Mesendoderm (in vitro differentiated cells): ENCODE data around the gene NGEF.
"Not testable (repeated sequence)": the region's sequence is repeated elsewhere in the genome, so short reads cannot be mapped to it uniquely, and the experiment has no call there.

Source experiments
- DNase-seq: peaks from one replicate; pipeline ENCODE4 v3.0.0; 2013
- H2AK5ac ChIP-seq: 2 replicates; pipeline ENCODE4 v1.6.1; 2013; ENCODE audit warnings: low read length, inconsistent platforms
- H2BK120ac ChIP-seq: 2 replicates; pipeline ENCODE4 v1.6.1; 2013; ENCODE audit warnings: low read depth, mild to moderate bottlenecking, low read length, moderate library complexity, mixed read lengths
- H2BK15ac ChIP-seq: replicated peaks from 2 replicates; pipeline ENCODE4 v1.6.1; 2013; ENCODE audit warnings: low read depth, mild to moderate bottlenecking, moderate library complexity
- H2BK5ac ChIP-seq: 2 replicates; pipeline ENCODE4 v1.6.1; 2013; ENCODE audit warnings: low read length, inconsistent platforms
- H3K18ac ChIP-seq: 2 replicates; pipeline ENCODE4 v1.6.1; 2013; ENCODE audit warnings: mild to moderate bottlenecking, low read length, mixed read lengths
- H3K23ac ChIP-seq: one replicate; pipeline ENCODE4 v1.6.1; 2013; ENCODE audit warnings: low read length
- H3K27ac ChIP-seq: 2 replicates; pipeline ENCODE4 v1.5.1; 2013; ENCODE audit warnings: low read depth, mild to moderate bottlenecking, inconsistent platforms, low read length, moderate library complexity
- H3K27me3 ChIP-seq: 2 replicates; pipeline ENCODE4 v1.6.1; 2013; ENCODE audit warnings: low read length, control low read depth, mild to moderate bottlenecking, inconsistent platforms; ENCODE audit not compliant: insufficient read depth, poor library complexity
- H3K36me3 ChIP-seq: 2 replicates; pipeline ENCODE4 v1.6.1; 2013; ENCODE audit warnings: low read length, inconsistent platforms; ENCODE audit not compliant: control insufficient read depth, insufficient read depth
- H3K4ac ChIP-seq: one replicate; pipeline ENCODE4 v1.6.1; 2013; ENCODE audit warnings: low read depth, mild to moderate bottlenecking, low read length, moderate library complexity
- H3K4me1 ChIP-seq: 2 replicates; pipeline ENCODE4 v1.6.1; 2013; ENCODE audit warnings: low read depth, low read length, inconsistent platforms; ENCODE audit not compliant: control insufficient read depth
- H3K4me2 ChIP-seq: 2 replicates; pipeline ENCODE4 v1.6.1; 2013; ENCODE audit warnings: low read length
- H3K4me3 ChIP-seq: 2 replicates; pipeline ENCODE4 v1.5.1; 2013; ENCODE audit warnings: mild to moderate bottlenecking, low read length
- H3K56ac ChIP-seq: one replicate; pipeline ENCODE4 v1.6.1; 2013; ENCODE audit warnings: low read length
- H3K79me1 ChIP-seq: 2 replicates; pipeline ENCODE4 v1.6.1; 2013; ENCODE audit warnings: low read length, inconsistent platforms
- H3K79me2 ChIP-seq: 2 replicates; pipeline ENCODE4 v1.6.1; 2013; ENCODE audit warnings: mild to moderate bottlenecking, low read length; ENCODE audit not compliant: control insufficient read depth, insufficient read depth
- H3K9ac ChIP-seq: 2 replicates; pipeline ENCODE4 v1.6.1; 2013; ENCODE audit warnings: low read length, inconsistent platforms
- H4K5ac ChIP-seq: one replicate; pipeline ENCODE4 v1.6.1; 2013; ENCODE audit warnings: low read length
- H4K8ac ChIP-seq: one replicate; pipeline ENCODE4 v1.6.1; 2013; ENCODE audit warnings: low read depth, mild to moderate bottlenecking, control low read depth, low read length, moderate library complexity
- WGBS: extraction: QIAGEN DNeasy Blood & Tissue Kit; methylation state at CpG from one replicate; pipeline ENCODE4 v1.1.7; 2013; ENCODE audit warnings: low lambda C conversion rate, missing lambda C conversion rate; ENCODE audit not compliant: insufficient coverage; ENCODE audit errors: extremely low coverage; 5-methylcytosine and 5-hydroxymethylcytosine counted together

Gene NGEF

DNA sequence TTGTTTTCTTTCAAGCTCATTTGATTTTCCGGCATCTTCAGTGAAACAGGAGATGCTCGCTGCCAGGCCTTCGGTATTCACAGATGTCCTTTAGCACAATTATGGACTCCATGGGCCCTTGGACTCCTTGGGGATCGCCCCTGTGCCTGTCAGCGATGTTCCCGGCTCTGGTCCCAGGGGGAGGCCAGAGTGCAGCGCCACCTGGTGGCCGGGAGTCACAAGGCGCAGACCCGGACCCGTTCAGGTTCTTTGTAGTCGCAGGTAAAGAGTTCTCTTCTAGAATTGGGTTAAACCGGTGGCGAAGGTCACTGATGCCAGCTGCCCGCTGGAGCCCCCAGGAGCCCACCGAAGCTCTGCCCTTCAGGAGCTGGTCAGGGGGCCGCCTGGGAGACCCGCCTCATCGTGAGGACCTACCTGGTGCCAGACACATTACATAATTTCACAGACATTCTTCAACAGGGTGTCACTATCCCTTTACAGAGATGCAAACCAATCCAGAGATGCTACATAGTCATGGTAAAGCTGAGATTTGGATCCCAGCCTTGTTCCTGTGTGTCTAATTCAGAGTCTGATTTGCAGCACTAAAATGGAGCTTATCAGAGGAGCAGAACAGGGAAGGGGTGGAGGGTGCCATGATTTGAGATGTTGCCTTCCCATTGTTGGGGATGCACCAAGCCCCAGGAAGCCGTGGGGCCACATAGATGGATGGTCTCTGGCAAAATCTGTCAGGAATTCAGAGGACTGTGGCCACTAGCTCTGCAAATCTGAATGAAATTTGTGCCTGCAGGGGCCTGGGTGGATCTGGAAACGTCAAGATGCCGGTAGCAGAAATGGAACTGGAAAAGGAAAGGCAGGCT, 41.1 kb upstream of the NGEF start:
- H3K4me2 ChIP-seq, result no peak overlapping the region
- H4K5ac ChIP-seq, result no peak overlapping the region
- no peaks in the 10 kb centered on the region for H3K79me2 ChIP-seq
- DNase-seq, result peak; percentile 71
- no peaks in the 10 kb centered on the region for H3K79me1 ChIP-seq
- H3K27me3 ChIP-seq, result no peaks in the 10 kb centered on the region
- no peak overlapping the region for H2AK5ac ChIP-seq
- no peaks in the 10 kb centered on the region for H3K36me3 ChIP-seq
- H3K23ac ChIP-seq, result no peak overlapping the region
- H3K9ac ChIP-seq, result no peak overlapping the region
- no peak overlapping the region for H3K4ac ChIP-seq
- no peak overlapping the region for H2BK5ac ChIP-seq
- no peak overlapping the region for H2BK120ac ChIP-seq
- WGBS, result no CpG with 5 or more reads among the region's 22 CpGs
- no peak overlapping the region for H3K18ac ChIP-seq
- H3K4me1 ChIP-seq, result no peaks in the 10 kb centered on the region
- no peak overlapping the region for H3K56ac ChIP-seq
- H4K8ac ChIP-seq, result no peak overlapping the region
- no peak overlapping the region for H3K4me3 ChIP-seq
- no peak overlapping the region for H3K27ac ChIP-seq
- H2BK15ac ChIP-seq, result no peak overlapping the region

GRCh38 chr2:233052517-233052916, 39.5 kb upstream of the NGEF start:
- H3K79me1 ChIP-seq, H3K4ac ChIP-seq, H3K79me2 ChIP-seq, H4K8ac ChIP-seq, H3K36me3 ChIP-seq, H3K4me3 ChIP-seq, H3K4me2 ChIP-seq, H3K56ac ChIP-seq, H2BK15ac ChIP-seq, H3K9ac ChIP-seq, DNase-seq, H3K4me1 ChIP-seq, H3K23ac ChIP-seq, H3K27me3 ChIP-seq, H2BK5ac ChIP-seq, H4K5ac ChIP-seq, H3K27ac ChIP-seq, H2AK5ac ChIP-seq, H3K18ac ChIP-seq, H2BK120ac ChIP-seq: not testable (repeated sequence)
- no CpG with 5 or more reads among the region's 4 CpGs for WGBS

DNA sequence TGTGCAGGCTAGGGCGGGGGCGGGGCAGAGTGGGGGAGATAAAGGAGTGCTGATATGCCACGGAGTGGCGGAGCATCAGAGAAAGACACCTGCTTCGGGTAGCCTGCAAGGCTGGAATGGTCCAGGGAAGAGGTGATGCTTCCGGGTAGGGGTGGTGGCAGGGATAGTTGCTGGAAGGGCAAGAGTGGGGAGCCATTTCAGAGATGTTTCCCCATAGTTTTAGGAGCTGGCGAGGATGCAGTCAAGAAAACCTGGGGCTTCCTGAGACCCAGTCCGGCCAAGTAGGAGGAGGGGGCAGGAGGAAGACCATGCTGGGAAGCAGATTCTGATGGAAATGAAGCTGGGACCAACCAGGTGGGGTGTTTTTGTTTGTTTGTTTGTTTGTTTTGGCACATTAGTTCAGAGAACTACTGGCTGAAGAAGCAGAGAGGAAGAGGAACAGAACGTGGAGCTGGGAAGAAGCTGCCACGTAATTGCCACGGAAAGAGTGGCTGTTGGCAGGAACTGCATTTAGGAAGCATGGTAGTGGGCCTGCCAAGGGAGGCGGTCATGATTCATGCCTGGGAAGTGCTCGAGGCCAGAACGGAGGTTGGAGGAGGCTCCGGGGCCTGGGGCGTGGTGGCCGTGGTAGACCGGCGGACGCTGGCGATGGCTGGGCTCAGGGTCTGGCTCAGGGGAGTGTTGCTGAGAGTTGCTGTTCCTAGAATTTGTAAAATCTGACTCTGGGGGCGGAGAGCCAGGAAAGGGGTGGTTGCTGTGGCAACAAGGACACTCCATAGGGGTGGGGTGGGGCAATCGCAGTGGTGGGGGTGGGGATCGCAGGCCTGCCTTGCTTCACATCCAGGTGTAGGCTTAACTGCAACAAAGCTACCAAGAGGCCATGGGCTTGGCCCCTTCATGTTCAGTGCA, 38.4 kb upstream of the NGEF start:
- no CpG with 5 or more reads among the region's 24 CpGs for WGBS
- H3K4ac ChIP-seq, result no peak overlapping the region
- H3K4me1 ChIP-seq, result no peaks in the 10 kb centered on the region
- H3K4me2 ChIP-seq, result peak overlapping the region; percentile 7
- no peak overlapping the region for H3K27ac ChIP-seq
- no peak overlapping the region for H2BK15ac ChIP-seq
- no peak overlapping the region for H4K8ac ChIP-seq
- no peak overlapping the region for H4K5ac ChIP-seq
- no peak overlapping the region for H3K23ac ChIP-seq
- no peak overlapping the region for H2BK5ac ChIP-seq
- DNase-seq, result peak; percentile 82
- no peak overlapping the region for H2AK5ac ChIP-seq
- H2BK120ac ChIP-seq, result no peak overlapping the region
- H3K9ac ChIP-seq, result peak overlapping the region; percentile 35
- H3K79me1 ChIP-seq, result no peaks in the 10 kb centered on the region
- no peak overlapping the region for H3K4me3 ChIP-seq
- H3K56ac ChIP-seq, result peak overlapping the region; percentile 76
- no peaks in the 10 kb centered on the region for H3K79me2 ChIP-seq
- no peak overlapping the region for H3K18ac ChIP-seq
- no peaks in the 10 kb centered on the region for H3K36me3 ChIP-seq
- H3K27me3 ChIP-seq, result no peaks in the 10 kb centered on the region

GRCh38 chr2:233049194-233049761, 36.2 kb upstream of the NGEF start:
- H2BK15ac ChIP-seq, result no peak overlapping the region
- H4K8ac ChIP-seq, result no peak overlapping the region
- no peaks in the 10 kb centered on the region for H3K36me3 ChIP-seq
- no peak for DNase-seq
- no CpG with 5 or more reads among the region's 4 CpGs for WGBS
- no peak overlapping the region for H3K4me2 ChIP-seq
- no peaks in the 10 kb centered on the region for H3K79me1 ChIP-seq
- no peak overlapping the region for H4K5ac ChIP-seq
- H3K56ac ChIP-seq, result no peak overlapping the region
- H3K9ac ChIP-seq, result no peak overlapping the region
- H3K79me2 ChIP-seq, result no peaks in the 10 kb centered on the region
- H3K23ac ChIP-seq, result no peak overlapping the region
- H2BK5ac ChIP-seq, result no peak overlapping the region
- H3K27ac ChIP-seq, result no peak overlapping the region
- no peaks in the 10 kb centered on the region for H3K4me1 ChIP-seq
- no peaks in the 10 kb centered on the region for H3K27me3 ChIP-seq
- H2BK120ac ChIP-seq, result no peak overlapping the region
- no peak overlapping the region for H3K18ac ChIP-seq
- H3K4ac ChIP-seq, result no peak overlapping the region
- H2AK5ac ChIP-seq, result no peak overlapping the region
- no peak overlapping the region for H3K4me3 ChIP-seq

DNA sequence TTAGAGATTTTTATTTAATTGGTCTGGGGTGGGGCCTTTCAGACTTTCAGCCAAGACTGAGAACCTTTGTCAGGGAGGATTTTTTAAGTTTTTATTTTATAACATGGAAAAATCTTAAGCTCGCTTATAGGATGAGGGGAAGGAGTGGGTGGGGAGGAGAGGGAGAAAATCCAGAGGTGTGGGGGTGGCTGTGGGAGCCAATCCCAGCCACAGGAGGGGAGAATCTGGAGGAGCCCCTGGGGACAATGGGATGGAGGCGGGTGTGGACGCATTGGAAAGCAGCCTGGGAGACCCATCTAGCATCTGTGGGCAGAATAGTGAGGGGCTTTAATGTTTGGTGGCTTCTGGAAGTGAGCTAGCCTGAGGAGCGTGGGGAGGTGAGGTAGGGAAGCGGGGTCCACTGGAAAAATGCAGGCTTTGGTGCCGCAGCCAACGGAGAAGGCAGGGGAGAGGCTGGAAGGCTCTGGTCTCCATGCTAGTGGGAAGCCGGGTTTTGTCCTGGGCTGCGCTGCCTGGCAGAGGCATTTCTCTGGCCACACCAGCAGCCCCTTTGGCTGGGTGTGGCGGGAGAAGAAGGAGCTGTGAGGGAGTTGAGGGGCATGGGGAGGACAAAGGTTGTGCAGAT, 35.6 kb upstream of the NGEF start:
- no CpG with 5 or more reads among the region's 10 CpGs for WGBS

More for the DNA sequence above, 35.6 kb upstream of the NGEF start:
- no peaks in the 10 kb centered on the region for H3K79me1 ChIP-seq
- no peak for DNase-seq
- no peak overlapping the region for H2BK120ac ChIP-seq
- no peak overlapping the region for H3K27ac ChIP-seq
- H3K4me3 ChIP-seq, result no peak overlapping the region
- no peaks in the 10 kb centered on the region for H3K36me3 ChIP-seq
- H3K4me1 ChIP-seq, result no peaks in the 10 kb centered on the region
- no peaks in the 10 kb centered on the region for H3K79me2 ChIP-seq
- no peak overlapping the region for H2AK5ac ChIP-seq
- no peak overlapping the region for H3K23ac ChIP-seq
- no peak overlapping the region for H4K8ac ChIP-seq
- H4K5ac ChIP-seq, result no peak overlapping the region
- no peak overlapping the region for H3K18ac ChIP-seq
- H3K4me2 ChIP-seq, result no peak overlapping the region
- H3K4ac ChIP-seq, result no peak overlapping the region
- H3K9ac ChIP-seq, result no peak overlapping the region
- no peak overlapping the region for H2BK15ac ChIP-seq
- no peaks in the 10 kb centered on the region for H3K27me3 ChIP-seq
- H3K56ac ChIP-seq, result no peak overlapping the region
- H2BK5ac ChIP-seq, result no peak overlapping the region
